GM23248 (cell line): ENCODE results near the gene RTN4IP1.

Experiments used
- EZH2 ChIP-seq: fragments of 200-600 bp; sonication (generic); IDR thresholded peaks from 2 replicates; pipeline ENCODE4 v1.6.1; 2018; ENCODE audit warnings: antibody characterized with exemption, mild to moderate bottlenecking; ENCODE audit not compliant: insufficient read depth, poor library complexity, severe bottlenecking
- EZH2phosphoT487 ChIP-seq: fragments of 200-600 bp; sonication (generic); IDR thresholded peaks from 2 replicates; pipeline ENCODE4 v1.6.1; 2018; ENCODE audit warnings: antibody characterized with exemption, moderate library complexity, mild to moderate bottlenecking, low read depth; ENCODE audit not compliant: insufficient read depth

GRCh38 chr6:106574741-106575458, 54.4 kb downstream of the RTN4IP1 start:
- TF ChIP-seq EZH2 (no peak), EZH2phosphoT487 (no peak)
